ENCODE measurements around the gene CRISPLD2.

CRISPLD2 gene

DNA sequence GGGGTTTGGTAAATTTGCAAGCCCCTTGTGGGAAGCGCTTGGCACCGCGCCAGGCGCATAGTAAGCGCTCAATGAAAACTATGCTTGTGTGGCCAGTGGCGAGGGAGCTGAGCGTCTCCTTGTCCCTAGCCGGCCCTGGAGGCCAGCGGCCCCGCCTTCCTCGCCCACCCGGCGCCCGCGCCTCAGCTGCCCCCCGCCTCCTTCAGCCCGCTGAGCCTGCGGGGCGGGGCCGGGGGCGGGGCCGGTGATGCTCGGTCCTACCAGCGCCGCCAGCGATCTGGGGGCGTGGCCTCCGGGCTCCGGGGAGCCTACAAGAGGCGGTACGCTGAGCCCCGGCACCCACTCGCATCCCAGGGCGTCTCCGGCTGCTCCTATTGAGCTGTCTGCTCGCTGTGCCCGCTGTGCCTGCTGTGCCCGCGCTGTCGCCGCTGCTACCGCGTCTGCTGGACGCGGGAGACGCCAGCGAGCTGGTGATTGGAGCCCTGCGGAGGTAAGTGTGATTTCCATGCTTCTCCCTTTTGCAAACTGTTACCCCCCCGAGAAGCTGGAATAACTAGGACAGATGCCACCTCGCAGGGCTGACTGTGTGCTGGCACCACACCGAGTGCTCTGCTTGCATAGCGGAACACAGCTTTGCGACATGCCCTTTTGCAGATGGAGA, at the start of gene CRISPLD2:
TSS of gene CRISPLD2 (plus strand) at position 342 of the 661 bp plus-strand sequence. CDS start 18,511 bp downstream, outside the sequence.
- DNase-seq (ENCODE audit: low read depth): peak; percentile 48

GRCh38 chr16:84773312-84773711, 46.5 kb upstream of the CRISPLD2 start:
- no peak for DNase-seq (ENCODE audit: low read depth)

DNA sequence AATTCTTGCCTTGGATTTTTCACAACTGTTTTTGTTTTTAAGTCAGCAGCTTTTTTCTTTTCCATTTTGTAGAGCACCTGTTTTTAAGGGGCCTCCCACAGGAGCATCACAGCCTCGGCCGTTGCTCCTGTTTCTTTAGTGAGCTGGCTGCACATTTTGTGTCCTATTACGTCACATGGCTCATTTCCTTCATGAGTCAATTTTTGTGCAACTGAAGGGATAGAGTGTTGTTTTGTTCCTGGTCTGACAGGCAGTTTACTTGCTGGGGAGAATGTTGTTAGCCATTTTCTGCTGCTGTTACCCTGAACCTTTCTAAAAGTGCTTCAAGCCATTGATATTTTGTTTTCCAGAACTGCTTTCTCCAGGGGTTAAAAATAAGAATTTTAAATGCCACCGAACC, 45.0 kb upstream of the CRISPLD2 start:
- DNase-seq (ENCODE audit: low read depth): no peak

GRCh38 chr16:84775262-84775810, 44.4 kb upstream of the CRISPLD2 start:
- DNase-seq (ENCODE audit: low read depth): no peak

DNA sequence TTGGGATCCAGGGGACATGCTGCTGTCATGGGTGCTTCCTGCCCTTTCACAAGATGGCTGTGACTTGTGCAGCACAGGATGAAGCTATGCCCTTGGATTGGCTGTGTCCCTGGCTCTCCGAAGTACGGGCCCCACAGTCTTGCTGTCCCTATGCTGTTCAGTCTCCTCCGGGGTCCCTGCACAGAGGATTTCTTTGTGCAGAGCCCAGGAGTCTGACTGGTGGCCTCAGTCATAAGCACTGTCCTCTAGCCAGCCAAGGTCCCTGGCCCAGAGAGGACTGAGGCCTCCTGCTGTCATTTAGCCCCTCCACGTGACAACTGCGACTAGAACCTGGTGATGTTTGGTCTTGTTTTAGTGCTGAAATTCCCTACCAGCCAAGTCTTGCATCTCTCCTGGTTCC, 42.4 kb upstream of the CRISPLD2 start:
- DNase-seq (ENCODE audit: low read depth): no peak

GRCh38 chr16:84778720-84779119, 41.1 kb upstream of the CRISPLD2 start:
- DNase-seq (ENCODE audit: low read depth): no peak

DNA sequence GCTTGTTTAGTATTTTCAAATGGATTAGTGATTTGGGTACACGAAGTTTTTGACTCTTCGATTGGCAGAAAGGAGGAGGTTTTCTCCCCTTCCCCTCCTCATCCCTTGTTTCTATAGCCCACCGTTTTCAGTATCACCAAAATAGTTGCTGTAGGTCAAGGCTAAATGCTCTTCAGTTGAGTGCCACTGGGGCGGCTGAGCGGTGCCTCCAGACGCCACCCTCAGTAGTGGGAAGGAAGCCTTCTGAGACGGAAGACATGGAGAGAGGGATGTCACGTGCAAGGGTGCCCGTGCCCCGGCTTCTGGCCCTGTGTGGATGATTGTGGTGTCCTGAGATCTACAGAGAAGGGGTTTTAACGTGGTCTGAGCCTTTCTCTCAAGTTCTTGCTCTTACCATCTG, 39.7 kb upstream of the CRISPLD2 start:
- DNase-seq (ENCODE audit: low read depth): no peak

DNA sequence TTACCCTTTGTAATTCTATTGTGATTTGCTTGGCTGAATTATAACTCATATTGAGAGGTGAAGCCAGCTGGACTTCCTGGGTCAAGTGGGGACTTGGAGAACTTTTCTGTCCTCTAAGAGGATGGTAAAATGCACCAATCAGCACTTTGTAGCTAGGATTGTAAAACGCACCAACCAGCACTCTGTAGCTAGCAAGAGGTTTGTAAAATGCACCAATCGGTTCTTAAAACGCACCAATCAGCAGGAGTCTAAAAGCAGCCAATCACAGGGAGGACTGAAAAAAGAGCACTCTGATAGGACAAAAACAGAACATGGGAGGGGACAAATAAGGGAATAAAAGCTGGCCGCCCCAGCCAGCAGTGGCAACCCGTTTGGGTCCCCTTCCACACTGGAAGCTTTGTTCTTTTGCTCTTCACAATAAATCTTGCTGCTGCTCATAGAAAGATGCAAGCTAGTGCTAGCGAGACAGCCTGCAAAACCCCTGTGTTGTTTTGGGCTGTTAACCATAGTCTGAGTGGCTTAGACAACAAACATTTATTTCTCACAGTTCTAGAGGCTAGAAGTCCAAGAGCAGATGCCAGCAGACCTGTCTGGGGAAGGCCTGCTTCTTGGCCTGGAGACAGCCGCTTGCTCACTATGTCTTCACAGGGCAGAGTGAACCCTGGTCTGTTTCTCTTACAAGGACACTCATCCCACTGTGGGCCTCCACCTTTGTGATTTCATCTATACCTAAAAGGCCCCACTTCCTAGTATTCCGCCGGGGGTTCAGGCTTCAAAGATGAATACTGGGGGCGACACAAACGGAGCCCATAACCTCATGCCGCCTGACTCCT, 39.0 kb upstream of the CRISPLD2 start:
- no peak for DNase-seq (ENCODE audit: low read depth)

DNA sequence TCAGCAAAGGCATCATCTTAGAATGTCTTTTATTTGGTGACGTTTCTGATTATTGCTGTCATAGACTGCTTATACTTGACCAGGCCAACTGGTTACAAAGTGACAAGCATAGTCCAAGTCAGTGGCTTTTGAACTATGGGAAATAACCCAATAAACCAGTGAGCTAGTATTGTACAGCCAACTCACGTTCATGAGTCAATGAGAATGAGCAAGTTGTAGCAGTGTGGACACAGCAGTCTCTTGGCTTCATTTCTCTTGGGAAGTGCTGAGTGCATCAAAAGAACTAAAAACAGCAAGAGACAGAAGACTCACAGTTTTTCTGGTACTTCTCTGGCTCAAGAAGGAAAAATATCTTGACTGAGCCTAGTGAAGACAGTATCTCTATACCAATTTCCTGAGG, 36.9 kb upstream of the CRISPLD2 start:
- no peak for DNase-seq (ENCODE audit: low read depth)

DNA sequence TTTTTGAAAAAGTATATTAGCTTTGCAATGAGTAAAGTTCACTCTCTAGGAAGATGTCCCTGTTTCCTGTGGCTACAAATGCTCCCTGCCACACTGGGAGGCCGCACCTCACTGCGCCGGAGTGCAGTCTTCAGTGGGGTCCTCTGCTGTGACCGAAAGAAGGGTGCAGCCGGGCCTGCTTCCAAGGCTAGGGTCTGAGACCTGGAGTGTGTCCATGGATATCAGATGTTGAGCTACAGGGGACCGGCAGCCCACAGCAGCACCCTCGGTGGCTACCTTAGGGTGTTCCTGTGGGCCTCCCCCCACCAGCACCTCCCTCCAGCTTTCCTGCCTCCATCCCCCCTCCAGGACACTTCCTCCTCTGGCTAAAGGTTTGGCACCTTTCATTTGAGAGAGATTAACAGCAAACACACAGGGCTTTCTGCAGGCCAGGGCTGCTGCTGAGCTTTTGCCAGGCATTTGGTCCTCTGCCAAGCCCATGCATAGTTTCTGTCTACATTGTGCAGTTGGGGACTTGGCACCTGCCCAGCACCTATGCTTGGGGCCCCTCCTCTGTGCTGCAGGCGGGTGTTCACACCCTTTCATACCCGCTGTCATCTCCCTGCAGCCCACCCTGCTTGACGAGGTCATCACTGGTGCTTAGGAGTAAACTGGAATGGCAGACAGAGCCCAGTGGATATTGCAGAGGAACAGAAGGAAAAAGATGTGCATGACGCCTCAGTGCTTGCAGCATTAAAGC, 33.8 kb upstream of the CRISPLD2 start:
- no peak for DNase-seq (ENCODE audit: low read depth)

DNA sequence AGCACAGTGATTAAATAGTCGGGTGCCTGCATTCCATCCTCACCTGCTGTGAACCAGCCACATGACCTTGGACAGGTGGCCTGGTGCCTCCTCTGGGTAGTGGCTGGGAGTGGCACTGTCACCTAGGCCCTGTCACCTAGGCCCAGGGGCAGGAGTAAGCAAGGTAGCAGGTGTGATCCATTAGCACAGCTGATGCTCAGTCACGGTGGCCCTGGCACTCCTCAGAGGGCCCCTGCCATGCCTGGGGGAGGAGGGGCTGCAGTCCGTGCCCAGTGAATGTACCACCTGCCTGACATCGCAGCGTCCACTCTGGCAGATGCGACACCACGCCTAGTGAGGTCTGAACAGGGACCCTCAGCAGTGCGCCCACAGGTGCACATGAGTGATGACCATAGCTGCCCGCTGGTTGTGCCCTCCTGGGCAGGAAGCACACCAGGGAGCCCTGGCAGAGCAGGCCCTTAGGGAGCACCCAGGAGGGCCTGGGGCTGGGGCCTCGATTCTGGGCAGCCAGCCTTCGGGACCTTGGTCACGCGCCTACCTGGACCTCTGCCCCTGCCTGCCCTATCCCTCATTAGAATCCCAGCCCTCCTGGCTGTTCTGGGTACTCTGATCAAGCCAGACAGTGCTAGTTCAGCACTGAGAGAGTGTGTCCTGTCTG, 33.1 kb upstream of the CRISPLD2 start:
- DNase-seq (ENCODE audit: low read depth): no peak

DNA sequence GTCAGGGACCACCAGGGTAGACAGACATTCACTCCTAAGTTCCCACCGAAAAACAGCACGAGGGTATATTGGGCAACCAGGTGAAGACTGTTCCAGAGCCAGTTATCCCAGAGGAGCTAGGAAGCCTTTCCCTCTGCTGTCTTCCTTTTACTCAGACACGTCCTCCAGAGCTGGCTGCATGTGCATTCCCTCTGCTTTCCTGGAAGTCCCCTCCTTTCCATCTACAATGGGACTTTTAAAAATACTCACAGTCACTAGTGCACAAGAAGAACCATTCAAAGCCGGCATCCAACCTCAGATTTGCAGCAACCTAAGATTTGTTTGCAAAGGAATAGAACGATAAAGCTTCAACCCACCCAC, 32.5 kb upstream of the CRISPLD2 start:
- no peak for DNase-seq (ENCODE audit: low read depth)

DNA sequence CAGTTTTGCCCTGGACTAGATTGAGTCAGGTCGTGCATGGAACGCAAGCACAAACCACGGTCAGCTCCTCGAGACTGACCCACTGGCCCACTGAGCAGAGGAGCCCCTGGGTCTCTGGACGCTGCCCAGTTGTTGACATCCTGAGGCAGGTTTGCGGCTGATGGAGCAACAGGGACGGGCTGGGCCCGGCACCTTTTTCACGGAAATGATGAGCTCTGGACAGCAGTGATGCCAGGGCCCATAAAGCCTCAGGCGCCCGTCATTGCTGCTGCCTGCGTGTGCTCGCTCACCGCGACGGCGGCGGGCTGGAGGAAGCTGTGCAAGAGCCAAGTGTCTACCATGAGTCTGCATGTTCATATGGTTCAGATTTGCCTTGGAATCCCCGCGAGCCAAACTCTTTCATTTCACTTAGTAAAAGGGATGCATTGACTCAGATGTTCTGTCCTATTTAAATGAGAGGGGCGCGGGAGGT, 30.8 kb upstream of the CRISPLD2 start:
- DNase-seq (ENCODE audit: low read depth): no peak

DNA sequence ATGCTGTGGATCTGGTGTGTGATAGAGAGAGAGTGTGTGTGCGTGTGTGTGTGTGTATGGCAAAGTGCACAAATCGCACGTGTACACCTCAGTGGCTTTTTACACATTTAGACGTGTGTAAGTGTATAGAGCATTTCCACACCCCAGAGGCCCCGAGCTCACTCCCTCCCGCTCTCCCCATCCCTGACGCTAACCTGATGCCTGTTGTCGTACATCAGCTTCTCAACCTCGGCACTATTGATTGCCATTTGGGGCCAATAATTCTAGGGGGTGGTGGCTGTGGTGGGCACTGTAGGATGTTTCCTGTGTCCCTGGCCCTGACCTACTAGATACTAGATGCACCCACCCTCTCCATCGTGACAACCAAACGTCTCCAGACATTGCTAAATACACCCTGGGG, 30.4 kb upstream of the CRISPLD2 start:
- DNase-seq (ENCODE audit: low read depth): no peak

- DNase-seq (ENCODE audit: low read depth): no peak
These were observed 29.5 kb upstream of the CRISPLD2 start for GRCh38 chr16:84790301-84790700.

DNA sequence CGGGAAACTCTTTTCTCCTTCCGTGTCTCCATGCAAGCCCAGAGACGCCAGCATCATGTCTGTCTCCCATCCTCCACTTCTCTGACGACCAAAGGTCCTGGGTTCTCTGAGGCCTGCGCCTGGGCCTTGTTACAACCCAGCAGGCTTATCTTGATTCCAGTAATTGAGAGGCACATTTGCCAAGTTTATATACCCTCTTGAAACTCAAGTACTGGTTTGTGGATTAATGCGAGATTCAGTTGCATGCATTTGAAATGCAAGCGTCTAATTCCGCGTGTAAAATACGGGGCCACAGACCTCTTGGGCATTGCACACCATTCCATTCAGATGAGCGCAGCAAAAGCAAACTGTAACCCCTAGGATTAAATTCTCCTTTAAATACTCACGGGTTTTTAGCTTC, 28.7 kb upstream of the CRISPLD2 start:
- no peak for DNase-seq (ENCODE audit: low read depth)

DNA sequence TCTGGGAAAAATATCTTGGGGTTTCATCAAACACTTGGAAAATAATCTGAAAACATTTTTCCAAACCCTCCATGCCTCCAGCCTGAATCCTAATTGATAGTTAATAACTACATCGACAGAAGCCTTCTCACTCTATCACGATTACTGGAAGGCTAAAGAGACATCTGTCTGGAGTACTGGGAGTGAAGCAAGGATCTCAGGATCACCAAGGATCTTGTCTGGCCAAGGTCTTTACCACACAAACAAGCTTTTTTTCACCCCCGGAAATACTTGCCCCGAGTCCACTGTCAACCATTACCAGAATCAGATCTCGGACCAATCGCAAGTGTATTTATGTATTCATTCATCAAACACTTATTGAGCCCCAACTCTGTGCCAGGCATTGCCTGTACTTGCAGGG, 28.3 kb upstream of the CRISPLD2 start:
- DNase-seq (ENCODE audit: low read depth): no peak

GRCh38 chr16:84794186-84794585, 25.6 kb upstream of the CRISPLD2 start:
- no peak for DNase-seq (ENCODE audit: low read depth)

DNA sequence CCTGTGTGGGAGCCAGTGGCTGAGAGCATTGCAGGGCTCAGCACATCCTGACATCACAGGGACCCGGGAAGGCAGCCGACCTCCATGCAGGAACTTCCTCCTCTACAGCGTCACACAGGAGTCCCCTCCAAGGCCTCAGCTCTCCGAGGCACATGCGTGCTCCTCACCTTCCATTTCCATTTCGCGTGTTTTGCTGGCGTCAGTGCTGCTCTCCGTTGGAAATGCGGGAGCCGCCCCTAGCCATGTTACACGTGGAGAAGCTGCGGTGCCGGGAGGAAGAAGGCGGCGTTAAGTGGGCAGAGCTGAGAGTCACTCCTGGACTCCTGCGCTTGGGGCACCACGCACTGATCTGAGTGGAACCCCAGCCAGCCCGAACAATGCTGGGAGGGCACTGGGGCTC, 25.2 kb upstream of the CRISPLD2 start:
- no peak for DNase-seq (ENCODE audit: low read depth)

- no peak for DNase-seq (ENCODE audit: low read depth)
These were observed 24.3 kb upstream of the CRISPLD2 start for GRCh38 chr16:84795329-84796053.
